NCI-H128 (cell line): ENCODE data around the gene GRPR.
"Not testable (repeated sequence)": the region's sequence is repeated elsewhere in the genome, so short reads cannot be mapped to it uniquely, and the experiment has no call there.

ENCODE experiments used
- DNase-seq: peaks from one replicate; lab custom pipeline; 2025; ENCODE audit not compliant: unreplicated experiment; lab: John Stamatoyannopoulos, UW

The GRPR gene

GRCh38 chrX:16137416-16138107, 14.2 kb downstream of the GRPR start:
- DNase-seq: no peak

GRCh38 chrX:16138108-16138427, 14.7 kb downstream of the GRPR start:
- DNase-seq: no peak

- DNase-seq: no peak
Observed at GRCh38 chrX:16140448-16140847, 17.1 kb downstream of the GRPR start.

GRCh38 chrX:16140983-16141382, 17.6 kb downstream of the GRPR start:
- DNase-seq: no peak

- no peak for DNase-seq
Observed at GRCh38 chrX:16141422-16142245, 18.3 kb downstream of the GRPR start.

GRCh38 chrX:16142246-16142558, 18.8 kb downstream of the GRPR start:
- no peak for DNase-seq

GRCh38 chrX:16143968-16144367, 20.6 kb downstream of the GRPR start:
- no peak for DNase-seq

- no peak for DNase-seq
Observed at GRCh38 chrX:16144420-16144819, 21.1 kb downstream of the GRPR start.

GRCh38 chrX:16145093-16145492, 21.7 kb downstream of the GRPR start:
- DNase-seq: not testable (repeated sequence)

- DNase-seq: no peak
Observed at GRCh38 chrX:16145656-16146055, 22.3 kb downstream of the GRPR start.

GRCh38 chrX:16148896-16149295, 25.5 kb downstream of the GRPR start:
- no peak for DNase-seq

GRCh38 chrX:16155581-16156096, 32.3 kb downstream of the GRPR start:
- DNase-seq: no peak

- no peak for DNase-seq
Observed at GRCh38 chrX:16156692-16157331, 33.4 kb downstream of the GRPR start.

GRCh38 chrX:16160729-16161128, 37.4 kb downstream of the GRPR start:
- no peak for DNase-seq

GRCh38 chrX:16161173-16161572, 37.8 kb downstream of the GRPR start:
- not testable (repeated sequence) for DNase-seq

- DNase-seq: no peak
Observed at GRCh38 chrX:16162391-16162790, 39.0 kb downstream of the GRPR start.

- DNase-seq: no peak
Observed at GRCh38 chrX:16164748-16165147, 41.4 kb downstream of the GRPR start.

- DNase-seq: no peak
Observed at GRCh38 chrX:16167181-16167580, 43.8 kb downstream of the GRPR start, which contains the start of gene MAGEB17. TSS of gene MAGEB17 (plus strand) at chrX:16167481. CDS start at chrX:16170383, 2,902 bp downstream.

GRCh38 chrX:16171039-16171438, 47.7 kb downstream of the GRPR start:
- DNase-seq: no peak

GRCh38 chrX:16171944-16172343, 48.6 kb downstream of the GRPR start:
- DNase-seq: no peak

- no peak for DNase-seq
Observed at GRCh38 chrX:16172391-16172790, 49.0 kb downstream of the GRPR start.
